PFSK-1 (cell line): ENCODE data around the gene NTN1.

Experiments
- FOXP2 ChIP-seq: optimal IDR thresholded peaks from 2 replicates; pipeline ENCODE3; 2011; ENCODE audit warnings: borderline replicate concordance, control low read depth, inconsistent platforms; ENCODE audit not compliant: insufficient read depth; ENCODE audit errors: extremely low read length, extremely low read depth
- POLR2AphosphoS5 ChIP-seq: IDR thresholded peaks from 2 replicates; pipeline ENCODE4 v1.6.1; 2012; ENCODE audit warnings: low read depth, mild to moderate bottlenecking, control low read depth, low read length, moderate library complexity
- REST ChIP-seq, 2 experiments: IDR thresholded peaks; 2 replicates each; pipeline versions ENCODE4 v1.6.1 to v1.8.0; 2011 to 2012; ENCODE audit warnings: low read depth in 2 of 2, low read length in 2 of 2, control low read depth in 1 of 2, inconsistent platforms in 1 of 2, mild to moderate bottlenecking in 1 of 2, moderate library complexity in 1 of 2; ENCODE audit not compliant: insufficient read depth in 1 of 2
- SIN3A ChIP-seq: IDR thresholded peaks from 2 replicates; pipeline ENCODE4 v1.6.1; 2012; ENCODE audit warnings: mild to moderate bottlenecking, low read length, moderate library complexity, borderline replicate concordance; ENCODE audit not compliant: insufficient read depth

GRCh38 chr17:9150446-9151090 is 129.3 kb downstream of the NTN1 start:
- no peak for TF ChIP-seq REST (IDR thresholded peaks at IDR 0.05; ENCODE audit: insufficient read depth in 1 of 2, low read depth in 2 of 2, low read length in 2 of 2)
- TF ChIP-seq POLR2AphosphoS5 = no peak
- TF ChIP-seq FOXP2 = no peak
- no peak for TF ChIP-seq SIN3A
